GM19452 (cell line): Measurements from ENCODE around the gene SNPH.
"Not testable (repeated sequence)": the region's sequence is repeated elsewhere in the genome, so short reads cannot be mapped to it uniquely, and the experiment has no call there.

Experiments
- ATAC-seq: cut with Tn5 transposase; IDR thresholded peaks from one replicate; pipeline ENCODE4 v1.9.1; 2021; ENCODE audit not compliant: unreplicated experiment

Gene SNPH

GRCh38 chr20:1266167-1266973, at the start of gene SNPH:
SNPH (plus strand) TSS chr20:1266294; CDS start chr20:1296240, 29,946 bp downstream.
- no peak for ATAC-seq

GRCh38 chr20:1216527-1217427, 49.3 kb upstream of the SNPH start:
- ATAC-seq = not testable (repeated sequence)

GRCh38 chr20:1222750-1223149, 43.3 kb upstream of the SNPH start:
- not testable (repeated sequence) for ATAC-seq

GRCh38 chr20:1224205-1224890, 41.7 kb upstream of the SNPH start:
- ATAC-seq = no peak

GRCh38 chr20:1225263-1225782, 40.8 kb upstream of the SNPH start:
- ATAC-seq = no peak

- peak; percentile 53 for ATAC-seq
Measured at GRCh38 chr20:1225783-1226654, 40.1 kb upstream of the SNPH start, which contains the start of gene RAD21L1. RAD21L1 (plus strand) TSS chr20:1226044; CDS start chr20:1228454, 2,410 bp downstream.

GRCh38 chr20:1229541-1229940, 36.6 kb upstream of the SNPH start:
- ATAC-seq = no peak

- ATAC-seq = no peak
Measured at GRCh38 chr20:1232286-1233111, 33.6 kb upstream of the SNPH start.

- ATAC-seq = no peak
Measured at GRCh38 chr20:1240549-1240948, 25.5 kb upstream of the SNPH start.

- ATAC-seq = no peak
Measured at GRCh38 chr20:1241456-1241855, 24.6 kb upstream of the SNPH start.

GRCh38 chr20:1242099-1242498, 24.0 kb upstream of the SNPH start:
- no peak for ATAC-seq

- no peak for ATAC-seq
Measured at GRCh38 chr20:1242530-1242929, 23.6 kb upstream of the SNPH start.

GRCh38 chr20:1245578-1245977, 20.5 kb upstream of the SNPH start:
- no peak for ATAC-seq

GRCh38 chr20:1247689-1248088, 18.4 kb upstream of the SNPH start:
- ATAC-seq = no peak

- not testable (repeated sequence) for ATAC-seq
Measured at GRCh38 chr20:1250282-1250681, 15.8 kb upstream of the SNPH start.

- ATAC-seq = no peak
Measured at GRCh38 chr20:1252416-1252815, 13.7 kb upstream of the SNPH start.

- ATAC-seq = no peak
Measured at GRCh38 chr20:1254254-1254653, 11.8 kb upstream of the SNPH start.

- no peak for ATAC-seq
Measured at GRCh38 chr20:1255675-1256074, 10.4 kb upstream of the SNPH start.

- no peak for ATAC-seq
Measured at GRCh38 chr20:1263853-1264252, 2.2 kb upstream of the SNPH start.
